LNCaP clone FGC (cell line): ENCODE measurements around the gene HID1.

Experiments used
- DNase-seq: peaks from one replicate; pipeline ENCODE4 v3.0.0-alpha.2; 2011; ENCODE audit warnings: low read depth
- H3K4me3 ChIP-seq: 2 replicates; pipeline ENCODE4 v1.5.1; 2011; ENCODE audit warnings: mild to moderate bottlenecking, low read depth, low read length, control low read depth
- TF ChIP-seq, protein P1 (sequence below): IDR thresholded peaks from 2 replicates; pipeline ENCODE4 v1.5.1; 2012; ENCODE audit warnings: mild to moderate bottlenecking; ENCODE audit not compliant: control insufficient read depth, insufficient read depth; ENCODE audit errors: extremely low read depth

Gene HID1

DNA sequence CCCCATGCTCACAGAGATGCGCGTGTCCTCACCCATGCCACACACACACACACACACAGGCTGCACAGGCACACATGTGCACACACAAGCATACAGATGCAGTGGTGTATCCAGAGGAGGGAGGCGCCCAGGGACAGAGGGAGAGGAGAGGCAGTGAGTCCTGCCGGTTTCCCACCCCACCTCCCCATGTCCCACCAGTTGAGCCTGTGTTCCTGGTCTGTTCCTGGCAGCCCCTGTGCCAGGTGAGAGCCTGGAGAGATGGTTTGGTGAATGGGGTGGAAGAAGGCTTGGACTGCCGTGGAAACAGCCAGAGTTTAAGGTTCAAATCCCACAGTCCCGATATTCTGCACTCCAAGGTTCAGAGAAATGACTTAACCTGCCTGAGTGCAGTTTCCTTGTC is 68.9 kb downstream of the HID1 start:
- DNase-seq = no peak
- TF ChIP-seq, protein P1, sequence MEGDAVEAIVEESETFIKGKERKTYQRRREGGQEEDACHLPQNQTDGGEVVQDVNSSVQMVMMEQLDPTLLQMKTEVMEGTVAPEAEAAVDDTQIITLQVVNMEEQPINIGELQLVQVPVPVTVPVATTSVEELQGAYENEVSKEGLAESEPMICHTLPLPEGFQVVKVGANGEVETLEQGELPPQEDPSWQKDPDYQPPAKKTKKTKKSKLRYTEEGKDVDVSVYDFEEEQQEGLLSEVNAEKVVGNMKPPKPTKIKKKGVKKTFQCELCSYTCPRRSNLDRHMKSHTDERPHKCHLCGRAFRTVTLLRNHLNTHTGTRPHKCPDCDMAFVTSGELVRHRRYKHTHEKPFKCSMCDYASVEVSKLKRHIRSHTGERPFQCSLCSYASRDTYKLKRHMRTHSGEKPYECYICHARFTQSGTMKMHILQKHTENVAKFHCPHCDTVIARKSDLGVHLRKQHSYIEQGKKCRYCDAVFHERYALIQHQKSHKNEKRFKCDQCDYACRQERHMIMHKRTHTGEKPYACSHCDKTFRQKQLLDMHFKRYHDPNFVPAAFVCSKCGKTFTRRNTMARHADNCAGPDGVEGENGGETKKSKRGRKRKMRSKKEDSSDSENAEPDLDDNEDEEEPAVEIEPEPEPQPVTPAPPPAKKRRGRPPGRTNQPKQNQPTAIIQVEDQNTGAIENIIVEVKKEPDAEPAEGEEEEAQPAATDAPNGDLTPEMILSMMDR = no peak
- H3K4me3 ChIP-seq = no peak overlapping the region

GRCh38 chr17:74903034-74903433 is 69.5 kb downstream of the HID1 start:
- no peak for DNase-seq
- no peak overlapping the region for H3K4me3 ChIP-seq
- TF ChIP-seq, protein P1 = no peak

DNA sequence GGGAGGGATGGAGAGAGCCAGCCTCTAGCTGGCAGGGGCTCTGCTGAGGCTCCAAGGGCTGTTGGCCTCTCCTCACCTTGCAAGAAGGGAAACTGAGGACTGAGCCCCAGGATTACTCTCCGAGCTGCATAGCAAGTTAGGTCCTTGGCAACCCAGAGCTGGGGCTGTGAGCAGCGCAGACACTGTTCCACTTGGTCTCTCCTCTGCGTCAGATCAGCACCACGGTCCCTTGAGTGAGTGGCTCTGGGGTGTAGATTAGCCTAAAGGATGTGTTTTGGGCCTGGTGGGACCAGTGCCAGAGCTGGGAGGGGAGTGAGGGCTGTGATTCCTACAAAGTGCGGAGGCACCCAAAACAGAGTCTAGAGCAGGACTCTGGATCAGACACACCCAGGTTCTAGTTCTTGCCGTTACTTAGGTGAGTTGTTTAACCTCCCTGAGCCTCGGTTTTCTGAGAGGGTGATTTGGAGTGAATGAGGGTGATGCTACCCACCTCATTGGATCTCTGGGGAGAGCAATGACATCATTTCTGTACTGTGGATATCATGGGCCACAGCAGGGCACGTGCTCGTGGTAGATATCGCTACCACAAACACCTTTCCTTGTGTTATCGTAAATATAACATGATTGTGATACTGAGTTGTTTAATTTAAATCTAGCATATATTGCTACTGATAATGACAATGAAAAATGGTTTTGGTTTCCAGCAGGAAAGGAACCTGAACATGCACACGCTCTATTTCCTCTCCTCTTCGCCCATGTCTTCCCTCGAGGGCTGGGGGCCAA is 71.0 kb downstream of the HID1 start:
- DNase-seq = no peak
- TF ChIP-seq, protein P1 = no peak
- H3K4me3 ChIP-seq = no peak overlapping the region
